Right atrium auricular region (tissue), 2 donors: ENCODE data around the gene LRRC47. TPM values are rescaled to one million over a fixed set of nuclear protein-coding genes. Genes with fewer than 3 reads are reported as not detected.

Experiments
- DNase-seq: peaks from one replicate; pipeline ENCODE4 v3.0.0-alpha.2; 2019; ENCODE audit warnings: low spot score
- H3K27ac ChIP-seq, 2 donors: fragments of 200-600 bp; sonication (generic); 1 replicate in 1 of 2; 2 replicates in 1 of 2; pipeline ENCODE4 v1.5.1; 2016 to 2019
- H3K27me3 ChIP-seq, 2 donors: fragments of 200-600 bp; sonication (generic); one replicate each; pipeline versions ENCODE4 v1.5.1 to v1.6.0; 2017 to 2019
- H3K36me3 ChIP-seq: fragments of 200-600 bp; sonication (generic); one replicate; pipeline ENCODE4 v1.5.1; 2016
- H3K4me1 ChIP-seq, 2 donors: fragments of 200-600 bp; sonication (generic); one replicate each; pipeline versions ENCODE4 v1.5.1 to v1.6.0; 2017 to 2019
- H3K4me3 ChIP-seq, 2 donors: fragments of 200-600 bp; sonication (generic); 1 replicate in 1 of 2; 2 replicates in 1 of 2; pipeline ENCODE4 v1.5.1; 2017 to 2019; ENCODE audit warnings: mild to moderate bottlenecking in 1 of 2, moderate library complexity in 1 of 2
- H3K9me3 ChIP-seq, 2 donors: fragments of 200-600 bp; sonication (generic); one replicate each; pipeline ENCODE4 v1.5.1; 2019
- total RNA-seq, 2 donors: library from RNA; depleted of rRNA; stranded (reverse); fragments of >200 nt; gene quantifications; one replicate each; pipeline ENCODE4 v1.1.0, GENCODE V29; 2016
- TF ChIP-seq, protein P1 (sequence below), 2 donors: fragments of 200-600 bp; sonication (generic); IDR thresholded peaks; one replicate each; pipeline ENCODE4 v1.5.1; 2019; ENCODE audit warnings: antibody characterized with exemption in 2 of 2

Gene LRRC47
- total RNA-seq, 2 donors from 2014 or later, result 31.7 to 33.6 TPM

DNA sequence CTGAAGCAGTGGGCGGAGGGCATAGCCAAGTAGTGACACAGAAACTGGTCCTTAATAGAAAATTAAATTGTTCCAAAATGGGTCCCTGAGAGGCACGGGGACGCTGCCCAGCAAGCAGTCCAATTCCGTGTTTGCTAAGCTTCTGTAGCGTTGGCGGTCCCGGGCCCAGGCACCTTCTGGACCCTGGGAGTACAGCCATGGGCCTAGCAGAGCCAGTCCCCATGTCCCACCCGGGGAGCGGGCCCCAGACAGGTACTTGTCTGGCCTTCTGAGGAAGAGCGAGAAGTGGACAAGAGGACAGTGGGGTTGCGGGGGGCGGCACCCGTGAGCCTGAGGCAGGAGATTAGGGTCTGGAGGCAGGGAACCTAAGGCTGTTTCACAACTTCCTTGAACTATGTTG, 55.5 kb downstream of the LRRC47 start:
- H3K4me3 ChIP-seq, result no peak overlapping the region
- TF ChIP-seq, protein P1, sequence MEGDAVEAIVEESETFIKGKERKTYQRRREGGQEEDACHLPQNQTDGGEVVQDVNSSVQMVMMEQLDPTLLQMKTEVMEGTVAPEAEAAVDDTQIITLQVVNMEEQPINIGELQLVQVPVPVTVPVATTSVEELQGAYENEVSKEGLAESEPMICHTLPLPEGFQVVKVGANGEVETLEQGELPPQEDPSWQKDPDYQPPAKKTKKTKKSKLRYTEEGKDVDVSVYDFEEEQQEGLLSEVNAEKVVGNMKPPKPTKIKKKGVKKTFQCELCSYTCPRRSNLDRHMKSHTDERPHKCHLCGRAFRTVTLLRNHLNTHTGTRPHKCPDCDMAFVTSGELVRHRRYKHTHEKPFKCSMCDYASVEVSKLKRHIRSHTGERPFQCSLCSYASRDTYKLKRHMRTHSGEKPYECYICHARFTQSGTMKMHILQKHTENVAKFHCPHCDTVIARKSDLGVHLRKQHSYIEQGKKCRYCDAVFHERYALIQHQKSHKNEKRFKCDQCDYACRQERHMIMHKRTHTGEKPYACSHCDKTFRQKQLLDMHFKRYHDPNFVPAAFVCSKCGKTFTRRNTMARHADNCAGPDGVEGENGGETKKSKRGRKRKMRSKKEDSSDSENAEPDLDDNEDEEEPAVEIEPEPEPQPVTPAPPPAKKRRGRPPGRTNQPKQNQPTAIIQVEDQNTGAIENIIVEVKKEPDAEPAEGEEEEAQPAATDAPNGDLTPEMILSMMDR (IDR thresholded peaks at IDR 0.05), result no peak
- peaks cover 0 to 15% of the 10 kb centered on the region in 2 donors for H3K4me1 ChIP-seq
- no peaks in the 10 kb centered on the region for H3K9me3 ChIP-seq
- no peak overlapping the region for H3K27ac ChIP-seq
- no peaks in the 10 kb centered on the region for H3K27me3 ChIP-seq
- H3K36me3 ChIP-seq, result peaks cover 54% of the 10 kb centered on the region
- no peak for DNase-seq

GRCh38 chr1:3740042-3740441, 56.3 kb downstream of the LRRC47 start:
- Histone ChIP-seq H3K4me3 (no peak overlapping the region), H3K4me1 (peaks cover 0 to 8% of the 10 kb centered on the region in 2 donors), H3K36me3 (peaks cover 54% of the 10 kb centered on the region), H3K27me3 (no peaks in the 10 kb centered on the region), H3K27ac (no peak overlapping the region), H3K9me3 (no peaks in the 10 kb centered on the region)
- TF ChIP-seq, protein P1 (IDR thresholded peaks at IDR 0.05), result no peak
- no peak for DNase-seq

- H3K27ac ChIP-seq, result no peak overlapping the region
- H3K9me3 ChIP-seq, result no peaks in the 10 kb centered on the region
- DNase-seq, result no peak
- H3K4me1 ChIP-seq, result no peaks in the 10 kb centered on the region
- no peaks in the 10 kb centered on the region for H3K27me3 ChIP-seq
- TF ChIP-seq, protein P1 (IDR thresholded peaks at IDR 0.05), result no peak
- H3K4me3 ChIP-seq, result no peak overlapping the region
- H3K36me3 ChIP-seq, result peaks cover 54% of the 10 kb centered on the region
Measured at GRCh38 chr1:3738943-3739342, 57.4 kb downstream of the LRRC47 start.

DNA sequence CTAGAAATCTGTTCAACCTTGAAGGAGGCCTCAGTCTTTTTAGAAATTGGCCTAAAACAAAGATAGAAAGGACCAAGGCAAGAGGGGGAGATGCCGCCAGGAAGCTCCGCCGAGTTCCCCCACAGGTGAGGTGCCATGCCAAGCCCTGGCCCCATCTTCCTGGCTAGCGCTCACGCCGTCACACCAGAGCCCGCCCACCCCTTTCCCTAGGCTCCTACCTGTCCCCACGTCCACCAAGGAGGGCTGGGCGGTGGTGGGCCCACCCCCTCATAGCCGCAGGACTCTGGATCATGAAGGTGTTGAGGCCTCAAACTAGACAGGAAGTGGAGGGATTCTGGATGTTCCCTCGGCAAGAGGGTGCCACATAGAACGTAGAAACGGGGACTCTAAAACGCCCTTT, 59.6 kb downstream of the LRRC47 start:
- Histone ChIP-seq H3K9me3 (no peaks in the 10 kb centered on the region), H3K36me3 (peaks cover 42% of the 10 kb centered on the region), H3K4me1 (peaks cover 0 to 20% of the 10 kb centered on the region in 2 donors), H3K4me3 (no peak overlapping the region), H3K27me3 (no peaks in the 10 kb centered on the region), H3K27ac (peak overlapping the region in 1 of 2 donors; percentile 21)
- TF ChIP-seq, protein P1 (IDR thresholded peaks at IDR 0.05), result no peak
- DNase-seq, result no peak

- TF ChIP-seq, protein P1 (IDR thresholded peaks at IDR 0.05), result no peak
- H3K36me3 ChIP-seq, result peaks cover 39% of the 10 kb centered on the region
Measured at GRCh38 chr1:3736131-3736561, 60.2 kb downstream of the LRRC47 start.

DNA sequence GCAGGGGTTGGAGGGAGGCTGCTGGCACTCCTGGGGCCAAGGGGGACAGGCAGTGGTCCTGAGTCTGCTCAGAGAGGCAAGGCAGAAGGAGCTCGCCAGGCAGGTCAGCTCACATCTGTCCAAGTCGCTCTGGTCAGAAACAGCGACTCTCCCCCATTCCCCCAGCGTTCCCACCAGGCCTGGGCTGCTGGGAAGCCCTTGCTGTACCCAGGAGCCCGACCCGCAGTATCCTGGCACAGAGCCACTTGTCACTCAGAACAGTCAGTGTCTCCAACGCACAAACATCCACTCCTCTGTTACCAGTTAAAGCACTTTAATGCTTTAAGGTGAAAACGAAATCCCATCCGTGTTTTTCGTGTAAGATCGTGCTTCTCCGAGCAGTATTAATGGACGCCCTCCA, 60.6 kb downstream of the LRRC47 start:
- no peaks in the 10 kb centered on the region for H3K9me3 ChIP-seq
- H3K4me1 ChIP-seq, result peaks cover 0 to 24% of the 10 kb centered on the region in 2 donors
- peak overlapping the region; percentile 40 to 47 for H3K27ac ChIP-seq
- no peaks in the 10 kb centered on the region for H3K27me3 ChIP-seq
- H3K36me3 ChIP-seq, result peaks cover 39% of the 10 kb centered on the region
- DNase-seq, result no peak
- TF ChIP-seq, protein P1 (IDR thresholded peaks at IDR 0.05), result no peak
- H3K4me3 ChIP-seq, result no peak overlapping the region

More at GRCh38 chr1:3736131-3736561, 60.2 kb downstream of the LRRC47 start:
- Histone ChIP-seq H3K27ac (peak overlapping the region; percentile 21 to 47), H3K9me3 (no peaks in the 10 kb centered on the region), H3K4me3 (no peak overlapping the region), H3K4me1 (peaks cover 0 to 24% of the 10 kb centered on the region in 2 donors), H3K27me3 (no peaks in the 10 kb centered on the region)
- no peak for DNase-seq
